ENCODE data around the gene LRR1. TPM values are rescaled to one million over a fixed set of nuclear protein-coding genes. Genes with fewer than 3 reads are reported as not detected.
"Not testable (repeated sequence)": the region's sequence is repeated elsewhere in the genome, so short reads cannot be mapped to it uniquely, and the experiment has no call there.

LRR1 gene
- total and polyA plus RNA-seq, 7 donors: 2.4 to 7.2 (median 4.9) TPM

- Histone ChIP-seq H3K4me1 (no peaks in the 10 kb centered on the region), H3K27me3 (ENCODE audit: insufficient read depth in 3 of 3, low read length in 2 of 3) (no peaks in the 10 kb centered on the region), H3K27ac (no peak overlapping the region), H3K36me3 (ENCODE audit: insufficient read depth in 1 of 2, low read depth in 1 of 2) (no peaks in the 10 kb centered on the region), H3K4me3 (no peak overlapping the region), H3K9me3 (no peaks in the 10 kb centered on the region)
- TF ChIP-seq CTCF (IDR thresholded peaks at IDR 0.05): no peak
- WGBS, 3 donors: 95 to 97% (median 97%) methylated on average over 6 of the region's 6 CpGs
- DNase-seq: no peak
- intact Hi-C loops (cut with DNase I): no loop called here
- no peak for ATAC-seq
Observed at GRCh38 chr14:49653508-49653907, 54.8 kb downstream of the LRR1 start.

GRCh38 chr14:49654511-49654910 lies 55.8 kb downstream of the LRR1 start:
- Histone ChIP-seq H3K36me3 (ENCODE audit: insufficient read depth in 1 of 2, low read depth in 1 of 2) (no peaks in the 10 kb centered on the region), H3K4me1 (no peaks in the 10 kb centered on the region), H3K27me3 (ENCODE audit: insufficient read depth in 3 of 3, low read length in 2 of 3) (no peaks in the 10 kb centered on the region), H3K9me3 (no peaks in the 10 kb centered on the region), H3K27ac (no peak overlapping the region), H3K4me3 (no peak overlapping the region)
- intact Hi-C loops (cut with DNase I): no loop called here
- ATAC-seq: no peak
- TF ChIP-seq CTCF (IDR thresholded peaks at IDR 0.05): no peak
- no peak for DNase-seq
- 93 to 98% (median 96%) methylated on average over 3 of the region's 3 CpGs for WGBS, 3 donors

- H3K4me3 ChIP-seq; intact Hi-C loops (cut with DNase I); DNase-seq; H3K36me3 ChIP-seq (ENCODE audit: insufficient read depth in 1 of 2, low read depth in 1 of 2); H3K9me3 ChIP-seq; H3K27me3 ChIP-seq (ENCODE audit: insufficient read depth in 3 of 3, low read length in 2 of 3); H3K4me1 ChIP-seq; H3K27ac ChIP-seq: not testable (repeated sequence)
- peak in 1 of 4 donors; percentile 30 for ATAC-seq
- WGBS, 3 donors: 50 to 76% (median 65%) methylated on average over 6 of the region's 6 CpGs
Observed at GRCh38 chr14:49657500-49657899, 58.8 kb downstream of the LRR1 start.

- ATAC-seq (no peak), DNase-seq (no peak)
- Histone ChIP-seq H3K27ac (no peak overlapping the region), H3K4me1 (no peaks in the 10 kb centered on the region), H3K4me3 (no peak overlapping the region), H3K36me3 (ENCODE audit: insufficient read depth in 1 of 2, low read depth in 1 of 2) (no peaks in the 10 kb centered on the region), H3K9me3 (no peaks in the 10 kb centered on the region), H3K27me3 (ENCODE audit: insufficient read depth in 3 of 3, low read length in 2 of 3) (no peaks in the 10 kb centered on the region)
- TF ChIP-seq CTCF (IDR thresholded peaks at IDR 0.05): no peak
- WGBS, 3 donors: 90 to 96% (median 95%) methylated on average over 2 of the region's 2 CpGs
- intact Hi-C loops (cut with DNase I): no loop called here
Observed at GRCh38 chr14:49659526-49660455, 61.1 kb downstream of the LRR1 start.

Other genes with a start within 250 kb of the LRR1 start
- 1,000 to 10,000 TPM in 3 of 4 donors, 100 to 1,000 TPM in 1; 835 to 1,213 (median 1,105) TPM for gene RPS29, start 12.6 kb upstream of the LRR1 start, total RNA-seq
- gene RPS29, start 12.6 kb upstream of the LRR1 start, polyA plus RNA-seq: 1,000 to 10,000 TPM; 2,670 to 3,711 (median 3,167) TPM
- 100 to 1,000 TPM in 3 of 4 donors, 10 to 100 TPM in 1; 84.6 to 178 (median 152) TPM for gene RPL36AL, start 21.7 kb downstream of the LRR1 start, total RNA-seq
- gene RPL36AL, start 21.7 kb downstream of the LRR1 start, polyA plus RNA-seq: 100 to 1,000 TPM; 366 to 522 (median 445) TPM
- 10 to 100 TPM in 1 of 4 donors, 1 to 10 TPM in 3; 8.0 to 12.4 (median 9.3) TPM for gene MGAT2, start 21.9 kb downstream of the LRR1 start, total RNA-seq
- gene MGAT2, start 21.9 kb downstream of the LRR1 start, polyA plus RNA-seq: 10 to 100 TPM in 2 of 3 donors, 1 to 10 TPM in 1; 5.5 to 11.4 (median 10.6) TPM
- 1 to 10 TPM; 4.0 to 6.0 (median 4.2) TPM for gene DNAAF2, start 36.3 kb downstream of the LRR1 start, total RNA-seq
- 10 to 100 TPM in 1 of 3 donors, 1 to 10 TPM in 2; 6.7 to 10.6 (median 9.5) TPM for gene DNAAF2, start 36.3 kb downstream of the LRR1 start, polyA plus RNA-seq
- 1 to 10 TPM in 1 of 4 donors, under 1 TPM in 2, not detected in 1; 0.46 to 1.0 (median 0.96) TPM for gene POLE2, start 89.3 kb downstream of the LRR1 start, total RNA-seq
- gene POLE2, start 89.3 kb downstream of the LRR1 start, polyA plus RNA-seq: 1 to 10 TPM in 1 of 3 donors, under 1 TPM in 2; 0.46 to 2.3 (median 0.48) TPM
- 1 to 10 TPM; 5.3 to 7.6 (median 6.9) TPM for gene KLHDC1, start 94.2 kb downstream of the LRR1 start, total RNA-seq
- 1 to 10 TPM; 1.0 to 2.9 (median 2.4) TPM for gene KLHDC1, start 94.2 kb downstream of the LRR1 start, polyA plus RNA-seq
- 10 to 100 TPM; 52.3 to 90.2 (median 69.5) TPM for gene KLHDC2, start 169.2 kb downstream of the LRR1 start, total RNA-seq
- 10 to 100 TPM; 26.6 to 74.4 (median 53.2) TPM for gene KLHDC2, start 169.2 kb downstream of the LRR1 start, polyA plus RNA-seq